Mesendoderm (in vitro differentiated cells): ENCODE data around the gene EPHB2.

Experiments used
- DNase-seq: peaks from one replicate; pipeline ENCODE4 v3.0.0; 2013
- H2AK5ac ChIP-seq: 2 replicates; pipeline ENCODE4 v1.6.1; 2013; ENCODE audit warnings: low read length, inconsistent platforms
- H2BK120ac ChIP-seq: 2 replicates; pipeline ENCODE4 v1.6.1; 2013; ENCODE audit warnings: low read depth, mild to moderate bottlenecking, low read length, moderate library complexity, mixed read lengths
- H2BK15ac ChIP-seq: replicated peaks from 2 replicates; pipeline ENCODE4 v1.6.1; 2013; ENCODE audit warnings: low read depth, mild to moderate bottlenecking, moderate library complexity
- H2BK5ac ChIP-seq: 2 replicates; pipeline ENCODE4 v1.6.1; 2013; ENCODE audit warnings: low read length, inconsistent platforms
- H3K18ac ChIP-seq: 2 replicates; pipeline ENCODE4 v1.6.1; 2013; ENCODE audit warnings: mild to moderate bottlenecking, low read length, mixed read lengths
- H3K23ac ChIP-seq: one replicate; pipeline ENCODE4 v1.6.1; 2013; ENCODE audit warnings: low read length
- H3K27ac ChIP-seq: 2 replicates; pipeline ENCODE4 v1.5.1; 2013; ENCODE audit warnings: low read depth, mild to moderate bottlenecking, inconsistent platforms, low read length, moderate library complexity
- H3K27me3 ChIP-seq: 2 replicates; pipeline ENCODE4 v1.6.1; 2013; ENCODE audit warnings: low read length, control low read depth, mild to moderate bottlenecking, inconsistent platforms; ENCODE audit not compliant: insufficient read depth, poor library complexity
- H3K36me3 ChIP-seq: 2 replicates; pipeline ENCODE4 v1.6.1; 2013; ENCODE audit warnings: low read length, inconsistent platforms; ENCODE audit not compliant: control insufficient read depth, insufficient read depth
- H3K4ac ChIP-seq: one replicate; pipeline ENCODE4 v1.6.1; 2013; ENCODE audit warnings: low read depth, mild to moderate bottlenecking, low read length, moderate library complexity
- H3K4me1 ChIP-seq: 2 replicates; pipeline ENCODE4 v1.6.1; 2013; ENCODE audit warnings: low read depth, low read length, inconsistent platforms; ENCODE audit not compliant: control insufficient read depth
- H3K4me2 ChIP-seq: 2 replicates; pipeline ENCODE4 v1.6.1; 2013; ENCODE audit warnings: low read length
- H3K4me3 ChIP-seq: 2 replicates; pipeline ENCODE4 v1.5.1; 2013; ENCODE audit warnings: mild to moderate bottlenecking, low read length
- H3K56ac ChIP-seq: one replicate; pipeline ENCODE4 v1.6.1; 2013; ENCODE audit warnings: low read length
- H3K79me1 ChIP-seq: 2 replicates; pipeline ENCODE4 v1.6.1; 2013; ENCODE audit warnings: low read length, inconsistent platforms
- H3K79me2 ChIP-seq: 2 replicates; pipeline ENCODE4 v1.6.1; 2013; ENCODE audit warnings: mild to moderate bottlenecking, low read length; ENCODE audit not compliant: control insufficient read depth, insufficient read depth
- H3K9ac ChIP-seq: 2 replicates; pipeline ENCODE4 v1.6.1; 2013; ENCODE audit warnings: low read length, inconsistent platforms
- H4K5ac ChIP-seq: one replicate; pipeline ENCODE4 v1.6.1; 2013; ENCODE audit warnings: low read length
- H4K8ac ChIP-seq: one replicate; pipeline ENCODE4 v1.6.1; 2013; ENCODE audit warnings: low read depth, mild to moderate bottlenecking, control low read depth, low read length, moderate library complexity
- WGBS: extraction: QIAGEN DNeasy Blood & Tissue Kit; methylation state at CpG from one replicate; pipeline ENCODE4 v1.1.7; 2013; ENCODE audit warnings: low lambda C conversion rate, missing lambda C conversion rate; ENCODE audit not compliant: insufficient coverage; ENCODE audit errors: extremely low coverage; 5-methylcytosine and 5-hydroxymethylcytosine counted together

The EPHB2 gene

GRCh38 chr1:22776035-22776613, 65.5 kb downstream of the EPHB2 start:
- Histone ChIP-seq H3K4ac (no peak overlapping the region), H3K27me3 (no peaks in the 10 kb centered on the region), H4K8ac (no peak overlapping the region), H2AK5ac (no peak overlapping the region), H2BK15ac (no peak overlapping the region), H3K27ac (no peak overlapping the region), H3K56ac (no peak overlapping the region), H3K23ac (no peak overlapping the region), H3K9ac (no peak overlapping the region), H3K4me1 (no peaks in the 10 kb centered on the region), H3K4me2 (no peak overlapping the region), H2BK5ac (no peak overlapping the region), H3K4me3 (no peak overlapping the region), H4K5ac (no peak overlapping the region), H3K18ac (no peak overlapping the region), H3K36me3 (no peaks in the 10 kb centered on the region), H3K79me1 (no peaks in the 10 kb centered on the region), H3K79me2 (no peaks in the 10 kb centered on the region), H2BK120ac (no peak overlapping the region)
- no CpG with 5 or more reads among the region's 10 CpGs for WGBS
- no peak for DNase-seq

GRCh38 chr1:22777388-22778057, 66.9 kb downstream of the EPHB2 start:
- Histone ChIP-seq H3K4me2 (no peak overlapping the region), H3K4me3 (no peak overlapping the region), H2BK120ac (no peak overlapping the region), H4K8ac (no peak overlapping the region), H3K18ac (no peak overlapping the region), H3K4me1 (no peaks in the 10 kb centered on the region), H3K79me2 (no peaks in the 10 kb centered on the region), H3K4ac (no peak overlapping the region), H2BK15ac (no peak overlapping the region), H3K56ac (no peak overlapping the region), H2BK5ac (no peak overlapping the region), H4K5ac (no peak overlapping the region), H3K9ac (no peak overlapping the region), H3K79me1 (no peaks in the 10 kb centered on the region), H3K36me3 (no peaks in the 10 kb centered on the region), H3K27me3 (no peaks in the 10 kb centered on the region), H3K27ac (no peak overlapping the region), H3K23ac (no peak overlapping the region), H2AK5ac (no peak overlapping the region)
- DNase-seq: no peak
- WGBS: no CpG with 5 or more reads among the region's 7 CpGs

- Histone ChIP-seq H2BK5ac (no peak overlapping the region), H3K56ac (no peak overlapping the region), H3K79me1 (no peaks in the 10 kb centered on the region), H3K23ac (no peak overlapping the region), H3K4me2 (no peak overlapping the region), H3K27me3 (no peaks in the 10 kb centered on the region), H4K8ac (no peak overlapping the region), H3K4me1 (no peaks in the 10 kb centered on the region), H2AK5ac (no peak overlapping the region), H3K27ac (no peak overlapping the region), H3K4ac (no peak overlapping the region), H2BK15ac (no peak overlapping the region), H2BK120ac (no peak overlapping the region), H3K79me2 (no peaks in the 10 kb centered on the region), H4K5ac (no peak overlapping the region), H3K9ac (no peak overlapping the region), H3K4me3 (no peak overlapping the region), H3K18ac (no peak overlapping the region), H3K36me3 (no peaks in the 10 kb centered on the region)
- WGBS: no CpG with 5 or more reads among the region's 2 CpGs
- no peak for DNase-seq
These were observed 67.8 kb downstream of the EPHB2 start for GRCh38 chr1:22778408-22778807.

DNA sequence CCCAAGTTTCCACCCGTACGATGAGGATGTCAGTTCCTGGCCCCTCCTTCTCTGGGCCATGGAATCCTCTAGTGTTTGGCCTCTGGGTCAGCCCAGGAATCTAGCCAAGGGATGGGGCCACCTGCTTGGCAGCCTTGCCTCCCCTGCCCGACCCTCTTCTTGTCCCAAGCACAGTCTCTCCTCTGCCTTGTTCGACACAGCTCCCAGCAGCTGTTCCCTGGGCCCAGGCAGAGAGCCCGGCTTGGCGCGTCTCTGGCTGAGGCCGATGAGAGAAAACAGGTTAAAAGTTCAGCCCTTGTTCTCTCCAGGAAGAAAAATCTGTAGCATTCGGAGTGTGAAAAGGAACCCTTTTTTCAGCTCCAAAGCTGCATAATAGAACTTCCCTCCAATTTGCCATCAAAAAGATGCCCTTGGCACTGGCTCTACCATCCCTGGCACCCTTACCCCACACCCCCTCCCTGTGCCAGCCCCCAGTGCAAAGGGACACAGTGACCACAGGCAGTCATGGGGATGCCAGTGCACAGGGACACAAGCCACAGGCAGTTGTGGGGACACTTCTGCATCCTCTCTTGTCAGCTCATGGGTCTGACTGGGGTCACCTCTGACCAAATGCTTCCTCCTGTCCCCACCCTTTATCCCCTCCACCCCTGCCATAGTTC, 68.4 kb downstream of the EPHB2 start:
- no peaks in the 10 kb centered on the region for H3K27me3 ChIP-seq
- no peak overlapping the region for H3K4me2 ChIP-seq
- DNase-seq: no peak
- no peak overlapping the region for H2BK120ac ChIP-seq
- H3K79me1 ChIP-seq: no peaks in the 10 kb centered on the region
- H2AK5ac ChIP-seq: no peak overlapping the region
- no peak overlapping the region for H3K9ac ChIP-seq
- H3K79me2 ChIP-seq: no peaks in the 10 kb centered on the region
- no CpG with 5 or more reads among the region's 9 CpGs for WGBS
- no peak overlapping the region for H3K27ac ChIP-seq
- H4K5ac ChIP-seq: no peak overlapping the region
- H3K4ac ChIP-seq: no peak overlapping the region
- H3K18ac ChIP-seq: no peak overlapping the region
- no peak overlapping the region for H4K8ac ChIP-seq
- no peak overlapping the region for H3K23ac ChIP-seq
- no peak overlapping the region for H3K56ac ChIP-seq
- H2BK5ac ChIP-seq: no peak overlapping the region
- no peak overlapping the region for H2BK15ac ChIP-seq
- no peaks in the 10 kb centered on the region for H3K36me3 ChIP-seq
- H3K4me3 ChIP-seq: no peak overlapping the region
- H3K4me1 ChIP-seq: no peaks in the 10 kb centered on the region

- no peak overlapping the region for H2AK5ac ChIP-seq
- H3K23ac ChIP-seq: no peak overlapping the region
- H4K8ac ChIP-seq: no peak overlapping the region
- no peaks in the 10 kb centered on the region for H3K4me1 ChIP-seq
- no peak overlapping the region for H3K18ac ChIP-seq
- H3K79me1 ChIP-seq: no peaks in the 10 kb centered on the region
- no peak overlapping the region for H3K27ac ChIP-seq
- no peak overlapping the region for H2BK120ac ChIP-seq
- no peak overlapping the region for H3K9ac ChIP-seq
- no peaks in the 10 kb centered on the region for H3K36me3 ChIP-seq
- H4K5ac ChIP-seq: no peak overlapping the region
- H2BK15ac ChIP-seq: no peak overlapping the region
- H3K4ac ChIP-seq: no peak overlapping the region
- H3K4me3 ChIP-seq: no peak overlapping the region
- no peaks in the 10 kb centered on the region for H3K79me2 ChIP-seq
- no peak overlapping the region for H3K4me2 ChIP-seq
- H2BK5ac ChIP-seq: no peak overlapping the region
- peak; percentile 79 for DNase-seq
- no peak overlapping the region for H3K56ac ChIP-seq
- WGBS: no CpG with 5 or more reads among the region's 14 CpGs
- H3K27me3 ChIP-seq: no peaks in the 10 kb centered on the region
These were observed 70.1 kb downstream of the EPHB2 start for GRCh38 chr1:22780696-22781095.
